ENCODE results near the gene KRT7.

Gene KRT7

GRCh38 chr12:52199294-52199919, 33.6 kb upstream of the KRT7 start:
- DNase-seq (ENCODE audit: low read depth in 2 of 2): no peak

DNA sequence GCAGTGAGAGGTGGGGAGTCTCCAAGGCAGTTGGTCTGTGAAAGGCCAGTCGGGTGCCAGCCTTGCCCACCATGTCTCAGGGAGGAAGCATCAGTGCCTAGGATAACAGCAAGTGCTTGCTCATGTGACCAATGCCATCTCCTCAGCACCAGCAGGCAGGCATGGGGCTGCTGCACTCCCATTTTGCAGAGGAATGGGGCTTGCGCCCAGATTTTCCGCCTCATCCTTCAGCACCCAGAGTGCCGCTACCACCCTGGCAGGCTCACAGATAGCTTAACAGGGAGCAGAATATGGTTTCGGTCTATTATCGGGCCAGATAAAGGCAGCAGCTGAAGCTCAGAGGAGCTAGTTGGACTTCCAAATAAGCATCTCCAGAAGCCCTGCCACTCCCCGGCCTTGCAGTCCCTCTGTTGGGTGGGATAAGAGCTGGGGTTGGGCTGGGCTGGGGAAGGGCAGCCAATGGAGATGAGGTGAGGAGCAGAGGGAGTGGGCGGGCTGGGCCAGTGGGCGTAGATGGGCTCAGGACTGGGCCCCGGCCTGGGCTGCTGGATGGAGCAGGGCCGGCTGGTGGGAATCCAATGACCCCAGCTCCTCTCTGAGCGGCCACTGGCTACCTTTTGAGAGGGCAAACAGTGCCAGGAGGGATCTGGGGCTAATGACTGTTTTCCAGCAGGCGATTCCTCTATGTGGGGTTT, 32.8 kb upstream of the KRT7 start:
- no peak for DNase-seq (ENCODE audit: low read depth in 2 of 2)

GRCh38 chr12:52200781-52201450, 32.1 kb upstream of the KRT7 start:
- no peak for DNase-seq (ENCODE audit: low read depth in 2 of 2)

DNA sequence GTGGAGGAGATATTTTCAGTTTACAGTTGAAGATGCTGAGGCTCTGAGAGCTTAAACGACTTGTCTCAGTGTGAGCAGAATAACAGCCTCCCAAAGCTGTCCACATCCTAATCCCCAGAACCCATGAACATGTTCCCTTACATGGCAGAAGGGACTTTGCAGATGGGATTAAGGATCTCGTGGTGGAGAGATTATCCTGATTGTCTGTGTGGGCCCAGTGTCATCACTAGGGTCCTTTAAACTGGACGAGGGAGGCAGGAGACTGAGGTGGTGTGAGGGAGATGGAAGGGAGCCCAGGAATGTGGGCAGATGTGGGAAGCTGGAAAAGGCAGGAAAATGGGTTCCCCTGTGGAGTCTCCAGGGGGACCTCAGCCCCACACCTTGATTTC, 31.6 kb upstream of the KRT7 start:
- DNase-seq (ENCODE audit: low read depth in 2 of 2): no peak

- no peak for DNase-seq (ENCODE audit: low read depth in 2 of 2)
These were observed 30.5 kb upstream of the KRT7 start for GRCh38 chr12:52202361-52203078.

- no peak for DNase-seq (ENCODE audit: low read depth in 2 of 2)
These were observed 29.7 kb upstream of the KRT7 start for GRCh38 chr12:52203079-52203921.

DNA sequence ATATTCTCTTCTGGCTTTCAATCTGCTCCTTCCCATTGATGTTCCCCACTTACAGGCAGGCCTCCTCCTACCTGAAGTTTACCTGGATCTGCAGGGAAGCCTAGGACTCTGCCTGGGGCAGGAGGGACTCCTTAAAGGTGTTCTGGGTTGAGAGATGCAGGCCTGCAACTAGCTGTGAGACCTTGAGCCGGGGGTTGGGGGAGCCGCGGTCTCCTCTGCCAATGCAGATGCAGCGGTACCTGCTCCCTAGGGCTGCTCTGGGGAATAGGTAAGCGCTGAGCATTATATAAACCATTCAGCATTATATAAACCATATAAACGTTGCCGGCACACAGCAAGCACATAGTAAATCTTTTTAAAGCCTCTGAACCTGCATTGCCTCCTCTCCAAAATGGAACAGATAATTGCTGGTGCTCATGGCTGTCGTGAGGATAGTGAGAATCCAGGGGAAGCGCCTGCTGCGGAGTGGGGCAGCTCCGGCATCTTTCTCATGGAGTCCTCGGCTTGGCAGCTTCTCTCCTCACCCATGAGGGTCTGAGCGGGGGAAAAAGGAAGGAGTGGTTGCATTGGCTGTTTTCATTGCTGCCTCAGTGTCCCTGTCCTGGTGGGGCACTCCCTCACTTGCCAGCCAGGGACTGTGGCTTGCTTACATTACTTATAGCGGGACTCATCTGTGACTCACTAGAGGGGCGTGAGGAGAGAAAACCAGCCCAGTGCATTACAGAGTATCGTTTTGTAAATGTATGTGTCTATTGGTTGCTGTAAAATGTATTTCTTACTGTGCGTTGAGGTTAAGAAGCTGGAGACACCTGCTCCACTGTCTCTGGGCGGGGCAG, 28.7 kb upstream of the KRT7 start:
- no peak for DNase-seq (ENCODE audit: low read depth in 2 of 2)

- DNase-seq (ENCODE audit: low read depth in 2 of 2): no peak
These were observed 28.0 kb upstream of the KRT7 start for GRCh38 chr12:52204931-52205505.

- DNase-seq (ENCODE audit: low read depth in 2 of 2): no peak
These were observed 27.3 kb upstream of the KRT7 start for GRCh38 chr12:52205612-52206303.

DNA sequence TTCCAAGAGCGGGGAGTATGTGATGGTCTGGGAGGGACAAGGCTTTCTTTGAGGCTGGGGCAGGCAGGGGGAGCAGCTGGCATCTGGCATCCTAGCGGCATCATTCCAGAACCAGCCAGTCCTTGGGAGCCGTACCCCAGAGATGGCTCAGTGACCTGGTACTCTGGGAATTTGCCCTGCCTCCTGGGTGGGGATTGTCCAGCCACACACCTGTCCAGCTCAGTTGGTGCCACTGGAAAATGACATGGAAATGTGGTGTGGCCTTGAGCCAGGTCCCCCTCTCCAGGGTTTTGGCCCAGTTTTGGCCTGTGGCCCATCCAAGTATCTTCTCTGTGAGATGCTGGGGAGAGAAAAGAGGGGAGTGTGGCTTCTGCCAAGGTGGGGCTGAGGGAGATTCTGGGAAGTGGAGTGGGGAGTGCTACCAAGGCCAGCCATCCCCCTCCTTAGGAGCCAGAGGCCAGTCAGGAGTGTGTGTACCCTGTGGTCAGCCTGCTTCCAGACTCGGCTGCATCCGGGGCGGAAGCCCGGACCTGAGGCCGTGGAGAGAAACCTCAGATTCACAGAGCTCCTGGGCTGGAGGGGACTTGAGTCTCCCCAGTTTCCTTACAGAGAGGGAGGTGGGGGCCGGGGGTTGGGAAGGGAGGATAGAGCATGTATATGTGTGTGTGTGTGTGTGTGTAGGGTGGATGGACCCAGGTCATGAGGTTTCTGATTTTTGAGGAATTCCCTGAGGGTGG, 26.6 kb upstream of the KRT7 start:
- DNase-seq (ENCODE audit: low read depth in 2 of 2): no peak

DNA sequence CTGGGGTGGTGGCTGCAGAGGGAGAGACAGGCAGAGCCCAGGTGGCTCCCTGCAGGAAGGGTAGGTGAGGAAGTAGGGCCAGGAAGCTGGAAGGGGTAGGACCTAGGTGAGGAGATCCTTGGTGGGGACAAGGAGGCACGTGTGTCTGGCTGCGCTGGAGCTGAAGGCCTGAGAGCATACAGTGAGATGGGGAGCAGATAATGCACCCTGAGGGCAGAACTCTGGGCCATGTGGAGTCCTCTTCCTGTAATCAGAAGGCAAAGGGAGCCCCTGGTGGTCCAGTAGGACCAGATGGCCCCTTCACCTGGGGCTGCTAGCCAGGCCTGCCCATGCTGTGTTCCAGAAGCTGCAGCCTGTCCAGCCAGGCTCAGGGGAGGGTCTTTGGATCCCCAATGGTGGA, 25.9 kb upstream of the KRT7 start:
- DNase-seq (ENCODE audit: low read depth in 2 of 2): no peak

DNA sequence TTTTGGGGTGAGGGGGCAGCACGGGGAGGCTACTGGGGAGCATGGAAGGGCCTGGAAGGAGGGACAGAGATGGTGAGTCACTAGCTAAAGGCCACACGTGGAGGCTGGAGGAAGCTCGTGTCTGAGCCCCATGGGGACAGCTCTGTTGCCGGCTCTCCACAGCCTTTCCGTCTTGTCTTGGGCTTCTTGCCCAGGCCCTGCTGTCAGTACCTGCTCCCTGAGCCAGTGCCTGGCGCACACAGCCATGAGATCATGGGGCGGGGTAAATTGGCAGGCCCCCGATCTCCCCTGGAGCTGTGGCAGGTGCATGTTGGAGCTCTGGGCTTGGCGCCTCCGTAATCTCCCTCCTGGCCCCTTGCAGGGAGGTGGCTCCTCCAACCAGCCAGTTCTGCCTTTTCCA, 25.1 kb upstream of the KRT7 start:
- DNase-seq (ENCODE audit: low read depth in 2 of 2): no peak

GRCh38 chr12:52208424-52209165, 24.4 kb upstream of the KRT7 start:
- no peak for DNase-seq (ENCODE audit: low read depth in 2 of 2)

GRCh38 chr12:52209321-52209720, 23.7 kb upstream of the KRT7 start:
- no peak for DNase-seq (ENCODE audit: low read depth in 2 of 2)

- no peak for DNase-seq (ENCODE audit: low read depth in 2 of 2)
These were observed 22.7 kb upstream of the KRT7 start for GRCh38 chr12:52210186-52210924.

DNA sequence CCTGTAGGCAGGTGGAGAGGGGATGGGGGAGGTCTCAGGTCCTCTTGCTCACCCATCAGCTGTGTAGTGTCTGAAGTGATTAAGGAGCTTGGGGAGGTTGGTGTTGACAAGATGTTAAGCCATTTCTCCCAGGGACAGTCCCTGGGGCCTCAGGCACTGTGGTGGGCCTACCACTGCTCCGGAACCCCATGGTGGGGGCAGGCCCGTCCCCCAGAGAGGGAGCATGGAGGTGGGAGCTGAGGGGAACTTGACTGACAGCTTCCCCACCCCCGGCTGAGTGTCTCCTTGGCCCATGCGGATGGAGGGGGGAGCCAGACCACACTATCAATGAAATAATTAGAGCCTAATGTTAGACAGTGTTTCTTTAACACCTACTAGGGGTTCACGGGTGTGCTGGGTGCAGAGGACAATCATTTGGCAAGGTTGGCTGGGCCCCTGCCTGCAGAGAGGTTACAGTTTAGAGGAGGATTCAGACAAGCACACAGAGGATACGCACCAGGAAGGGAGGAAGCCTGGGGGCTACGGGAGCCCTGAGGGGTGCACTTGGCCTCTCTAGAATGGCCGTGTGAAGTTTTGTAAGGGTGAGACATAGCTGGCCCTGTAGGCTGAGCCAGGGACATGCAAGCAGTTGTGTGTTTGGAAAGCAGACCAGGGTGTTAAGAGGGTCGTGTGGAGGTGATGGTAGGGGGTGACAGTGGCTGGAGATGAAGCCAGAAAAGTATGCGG, 22.0 kb upstream of the KRT7 start:
- no peak for DNase-seq (ENCODE audit: low read depth in 2 of 2)

Data from activated CD4-positive, alpha-beta T cell treated with anti-CD3 and anti-CD28 coated beads for 24 hours (primary cell).